ENCODE data around the gene CTDP1. TPM values are rescaled to one million over a fixed set of nuclear protein-coding genes. Genes with fewer than 3 reads are reported as not detected.

The CTDP1 gene
- total RNA-seq, 1 experiment from 2014 or later: 33.7 TPM

DNA sequence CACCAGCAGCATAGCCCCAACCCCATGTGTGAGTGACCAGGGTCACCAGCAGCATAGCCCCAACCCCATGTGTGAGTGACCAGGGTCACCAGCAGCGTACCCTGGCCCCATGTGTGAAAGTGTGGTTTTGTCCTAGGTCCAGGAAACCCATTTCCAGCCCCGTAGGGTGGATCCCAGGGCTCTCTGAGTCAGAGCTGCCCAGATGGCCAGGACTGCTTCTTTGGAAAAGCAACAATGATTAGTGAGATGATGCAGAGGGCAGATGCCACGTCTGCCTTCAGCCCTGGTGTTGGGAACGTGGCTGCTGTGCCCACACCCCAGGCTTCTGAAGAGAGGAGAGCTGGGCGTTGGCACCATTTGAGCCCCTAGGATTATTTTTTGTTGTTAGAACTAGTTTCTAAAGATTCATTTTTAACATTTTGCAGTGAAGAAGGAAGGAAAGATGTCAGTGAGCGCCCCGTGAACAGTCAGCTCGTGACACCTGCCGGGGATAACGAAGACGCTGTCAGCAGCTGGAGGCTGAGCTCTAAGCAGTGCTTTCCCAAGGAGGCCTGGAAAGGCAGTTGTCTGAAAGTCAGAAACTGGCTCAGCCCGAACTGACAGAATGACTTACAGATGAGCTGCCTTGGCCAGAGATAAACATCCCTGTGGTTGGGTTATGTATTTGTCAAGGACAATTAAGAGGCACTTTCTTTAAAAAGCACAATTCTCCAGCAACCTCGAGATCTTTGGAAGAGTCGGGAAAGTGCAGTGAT is 86.1 kb downstream of the CTDP1 start:
- Histone ChIP-seq H4K5ac (ENCODE audit: insufficient read length, low read depth, low read length) (no peak overlapping the region), H2AFZ (ENCODE audit: low read length) (no peak overlapping the region), H2BK15ac (ENCODE audit: low read depth, low read length) (no peak overlapping the region), H2BK5ac (ENCODE audit: insufficient read length, low read length) (no peak overlapping the region), H3K9me3 (ENCODE audit: control insufficient read depth, low read depth, low read length) (no peaks in the 10 kb centered on the region), H4K91ac (ENCODE audit: insufficient read length, low read depth, low read length) (no peak overlapping the region), H4K20me1 (ENCODE audit: control insufficient read depth, insufficient read depth, insufficient read length) (no peaks in the 10 kb centered on the region), H3K9ac (ENCODE audit: extremely low read depth, insufficient read length, low read length) (no peak overlapping the region), H3K79me1 (ENCODE audit: insufficient read depth, low read depth, low read length, poor library complexity, severe bottlenecking) (no peaks in the 10 kb centered on the region), H3K4ac (ENCODE audit: low read depth, low read length) (no peak overlapping the region), H3K56ac (ENCODE audit: insufficient read length, low read depth, low read length) (no peak overlapping the region), H2BK12ac (ENCODE audit: insufficient read length, low read depth, low read length) (no peak overlapping the region), H3K4me1 (ENCODE audit: insufficient read depth, low read length) (no peaks in the 10 kb centered on the region), H3K27ac (ENCODE audit: insufficient read length, low read depth, low read length) (no peak overlapping the region), H2BK20ac (ENCODE audit: low read depth, low read length, poor library complexity, severe bottlenecking) (no peak overlapping the region), H4K8ac (replicated peaks; ENCODE audit: insufficient read length, low read depth, low read length) (no peak overlapping the region), H3K23ac (ENCODE audit: insufficient read length, low read depth, low read length) (no peak overlapping the region), H3T11ph (ENCODE audit: low read length) (no peak overlapping the region), H2BK120ac (ENCODE audit: low read depth, low read length, poor library complexity, severe bottlenecking) (no peak overlapping the region), H3K4me2 (ENCODE audit: insufficient read depth, insufficient read length, low read length) (no peak overlapping the region), H3K23me2 (ENCODE audit: insufficient read length, low read depth, low read length, poor library complexity, severe bottlenecking) (no peaks in the 10 kb centered on the region), H3K18ac (ENCODE audit: insufficient read length, low read depth, low read length) (no peak overlapping the region), H2AK5ac (ENCODE audit: insufficient read length, low read length) (no peak overlapping the region), H3K79me2 (ENCODE audit: insufficient read depth, low read length) (no peaks in the 10 kb centered on the region), H3K27me3 (ENCODE audit: insufficient read depth, low read length) (no peaks in the 10 kb centered on the region), H3K14ac (ENCODE audit: insufficient read depth, low read length) (no peak overlapping the region)
- DNase-seq: no peak
- no peak for TF ChIP-seq CTCF (conservative IDR thresholded peaks at IDR 0.05)
- no peaks in the 10 kb centered on the region for H3K4me1 Mint-ChIP-seq
- H3K27ac Mint-ChIP-seq: no peak overlapping the region
- H3K36me3 Mint-ChIP-seq (ENCODE audit: insufficient read depth in 1 of 3, low read depth in 3 of 3): peaks cover 0 to 2% (median 2%) of the 10 kb centered on the region in 3 experiments; a peak in 2 of 7 replicates
- H3K9me3 Mint-ChIP-seq: peaks cover 26 to 41% of the 10 kb centered on the region in 2 experiments
- peaks cover 36% of the 10 kb centered on the region for H3K27me3 Mint-ChIP-seq (ENCODE audit: low read depth)
- H3K4me3 Mint-ChIP-seq: no peak overlapping the region
- no CpG with 5 or more reads among the region's 14 CpGs for WGBS (ENCODE audit: extremely low coverage, insufficient read length, low lambda C conversion rate)

Data from H9 (cell line).